GM12872 (cell line): ENCODE results near the gene MIP.

Source experiments
- TF ChIP-seq, protein P1 (sequence below): IDR thresholded peaks from 3 replicates; pipeline ENCODE4 v1.5.1; 2011; ENCODE audit warnings: low read depth, mild to moderate bottlenecking, low read length, moderate library complexity; ENCODE audit not compliant: insufficient read depth

The MIP gene

DNA sequence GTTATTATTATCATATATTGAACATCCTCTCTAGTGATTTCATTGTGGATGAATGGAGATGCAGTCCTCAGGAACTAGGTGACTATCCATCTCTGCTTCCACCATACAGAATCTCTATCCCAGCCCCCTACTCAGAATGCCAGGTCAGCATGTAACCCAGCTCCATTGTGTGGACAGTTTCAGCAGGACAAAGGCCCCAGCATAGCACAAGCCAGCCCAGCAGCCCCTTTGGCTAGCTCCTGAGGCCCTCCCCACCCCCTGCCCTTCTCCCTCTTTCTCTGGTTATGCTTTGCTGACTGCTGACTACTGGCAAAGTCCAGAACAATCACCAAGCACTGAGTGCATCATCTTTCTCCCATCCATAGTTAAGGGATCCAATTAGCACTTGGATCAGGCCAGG is 8.1 kb upstream of the MIP start:
- TF ChIP-seq, protein P1, sequence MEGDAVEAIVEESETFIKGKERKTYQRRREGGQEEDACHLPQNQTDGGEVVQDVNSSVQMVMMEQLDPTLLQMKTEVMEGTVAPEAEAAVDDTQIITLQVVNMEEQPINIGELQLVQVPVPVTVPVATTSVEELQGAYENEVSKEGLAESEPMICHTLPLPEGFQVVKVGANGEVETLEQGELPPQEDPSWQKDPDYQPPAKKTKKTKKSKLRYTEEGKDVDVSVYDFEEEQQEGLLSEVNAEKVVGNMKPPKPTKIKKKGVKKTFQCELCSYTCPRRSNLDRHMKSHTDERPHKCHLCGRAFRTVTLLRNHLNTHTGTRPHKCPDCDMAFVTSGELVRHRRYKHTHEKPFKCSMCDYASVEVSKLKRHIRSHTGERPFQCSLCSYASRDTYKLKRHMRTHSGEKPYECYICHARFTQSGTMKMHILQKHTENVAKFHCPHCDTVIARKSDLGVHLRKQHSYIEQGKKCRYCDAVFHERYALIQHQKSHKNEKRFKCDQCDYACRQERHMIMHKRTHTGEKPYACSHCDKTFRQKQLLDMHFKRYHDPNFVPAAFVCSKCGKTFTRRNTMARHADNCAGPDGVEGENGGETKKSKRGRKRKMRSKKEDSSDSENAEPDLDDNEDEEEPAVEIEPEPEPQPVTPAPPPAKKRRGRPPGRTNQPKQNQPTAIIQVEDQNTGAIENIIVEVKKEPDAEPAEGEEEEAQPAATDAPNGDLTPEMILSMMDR: no peak

DNA sequence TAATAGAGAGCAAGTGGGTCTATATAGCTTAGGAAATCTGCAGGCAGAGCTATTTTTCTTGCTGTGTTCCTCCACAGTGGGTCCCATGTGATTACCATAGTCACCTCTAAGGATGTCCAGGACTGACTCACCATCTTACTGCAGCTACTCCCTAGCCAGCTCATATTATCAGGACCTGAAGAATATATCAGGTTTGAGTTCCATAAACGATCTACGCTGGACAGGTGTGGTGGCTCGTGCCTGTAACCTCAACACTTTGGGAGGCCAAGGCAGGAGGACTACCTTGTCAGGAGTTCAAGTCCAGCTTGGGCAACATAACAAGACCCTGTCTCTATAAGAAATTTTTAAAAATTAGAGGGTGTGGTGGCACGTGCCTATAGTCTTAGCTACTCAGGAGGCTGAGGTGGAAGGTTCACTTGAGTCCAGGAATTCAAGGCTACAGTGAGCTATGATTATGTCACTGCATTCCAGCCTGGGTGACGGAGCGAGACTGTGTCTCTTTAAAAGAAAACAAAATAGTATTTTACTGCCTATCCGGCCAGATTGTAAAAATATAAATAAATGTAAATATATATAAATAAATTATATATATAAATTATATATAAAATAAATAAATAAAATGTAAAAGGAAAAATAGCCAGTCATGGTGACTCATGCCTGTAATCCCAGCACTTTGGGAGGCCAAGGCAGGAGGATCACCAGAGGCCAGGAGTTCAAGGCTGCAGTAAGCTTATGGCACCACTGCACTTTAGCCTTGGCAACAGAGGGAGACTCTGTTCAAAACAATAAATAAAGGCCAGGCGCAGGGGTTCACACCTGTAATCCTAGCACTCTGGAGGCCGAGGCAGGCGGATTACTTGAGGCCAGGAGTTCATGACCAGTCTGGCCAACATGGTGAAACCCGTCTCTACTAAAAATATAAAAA is 7.0 kb upstream of the MIP start:
- TF ChIP-seq, protein P1: no peak

DNA sequence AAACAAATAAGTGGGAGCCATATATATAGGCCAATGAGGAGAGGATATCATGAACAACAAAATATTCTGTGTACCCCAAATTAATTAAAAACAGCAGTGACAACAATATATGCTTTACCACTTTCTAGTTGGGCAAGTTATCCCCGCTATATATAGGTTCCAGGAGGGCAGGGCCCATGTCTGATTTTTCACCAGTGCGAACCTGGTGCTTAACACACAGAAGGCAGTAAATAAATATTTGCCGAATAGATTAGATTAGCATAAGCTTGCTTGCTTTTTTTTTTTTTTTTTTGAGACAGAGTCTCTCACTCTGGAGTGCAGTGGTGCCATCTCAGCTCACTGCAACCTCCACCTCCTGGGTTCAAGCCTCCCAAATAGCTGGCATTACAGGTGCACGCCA is 3.4 kb upstream of the MIP start:
- TF ChIP-seq, protein P1: no peak

DNA sequence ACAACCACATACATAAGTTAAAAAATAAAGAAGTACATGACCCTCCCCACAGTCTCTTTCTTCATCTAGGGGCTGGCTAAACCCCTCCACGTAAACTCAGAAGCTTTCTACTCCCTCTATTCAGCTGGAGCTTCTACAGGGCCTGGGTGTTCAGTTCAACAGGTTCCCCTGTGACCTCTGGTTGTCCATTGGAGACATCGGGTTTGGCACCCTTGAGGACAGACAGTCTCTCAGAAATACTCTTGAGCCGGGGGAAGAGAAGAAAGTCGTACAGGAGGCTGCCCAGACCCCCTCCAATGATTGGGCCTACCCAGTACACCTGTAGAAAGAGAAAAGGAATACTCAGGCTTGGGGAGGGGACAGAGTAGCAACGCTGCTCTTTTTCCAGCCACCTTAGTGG is 3.3 kb downstream of the MIP start:
- TF ChIP-seq, protein P1: no peak

DNA sequence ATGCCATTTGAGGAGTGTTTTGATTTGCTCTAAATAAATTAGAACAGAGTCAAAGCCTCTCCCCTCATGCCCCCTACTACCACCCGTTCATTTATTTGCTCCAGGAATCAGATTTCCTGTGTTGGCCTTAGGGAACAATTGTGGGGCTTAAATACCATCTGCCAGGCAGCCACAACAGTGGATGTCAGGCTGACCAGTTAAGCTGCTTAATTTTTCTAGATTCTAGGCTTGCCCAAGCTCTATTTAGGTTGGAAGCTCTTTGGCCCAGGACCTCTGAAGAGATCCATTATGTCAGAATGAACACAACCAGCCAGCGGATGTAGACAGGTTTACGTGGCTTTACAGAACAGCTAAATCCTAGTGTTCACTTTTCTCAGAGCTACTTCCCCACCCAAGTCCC is 4.2 kb downstream of the MIP start:
- TF ChIP-seq, protein P1: no peak

DNA sequence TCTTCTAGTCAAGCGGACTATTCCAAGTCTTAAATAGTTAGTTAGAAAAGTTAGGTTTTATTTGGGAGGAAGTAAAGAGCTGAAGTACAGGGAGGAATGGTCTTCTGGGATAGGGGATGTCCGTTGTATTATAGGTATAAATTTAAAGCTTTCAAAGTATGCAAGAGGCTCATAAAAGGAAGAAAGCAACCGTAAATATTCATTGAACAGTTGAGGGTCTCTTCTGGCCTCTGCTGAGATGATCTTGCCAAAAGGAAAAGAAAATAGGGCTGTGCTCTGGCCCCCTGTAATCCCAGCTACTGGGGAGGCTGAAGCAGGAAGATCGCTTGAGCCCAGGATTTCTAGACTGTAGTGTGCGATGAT is 4.9 kb downstream of the MIP start:
- TF ChIP-seq, protein P1: no peak

DNA sequence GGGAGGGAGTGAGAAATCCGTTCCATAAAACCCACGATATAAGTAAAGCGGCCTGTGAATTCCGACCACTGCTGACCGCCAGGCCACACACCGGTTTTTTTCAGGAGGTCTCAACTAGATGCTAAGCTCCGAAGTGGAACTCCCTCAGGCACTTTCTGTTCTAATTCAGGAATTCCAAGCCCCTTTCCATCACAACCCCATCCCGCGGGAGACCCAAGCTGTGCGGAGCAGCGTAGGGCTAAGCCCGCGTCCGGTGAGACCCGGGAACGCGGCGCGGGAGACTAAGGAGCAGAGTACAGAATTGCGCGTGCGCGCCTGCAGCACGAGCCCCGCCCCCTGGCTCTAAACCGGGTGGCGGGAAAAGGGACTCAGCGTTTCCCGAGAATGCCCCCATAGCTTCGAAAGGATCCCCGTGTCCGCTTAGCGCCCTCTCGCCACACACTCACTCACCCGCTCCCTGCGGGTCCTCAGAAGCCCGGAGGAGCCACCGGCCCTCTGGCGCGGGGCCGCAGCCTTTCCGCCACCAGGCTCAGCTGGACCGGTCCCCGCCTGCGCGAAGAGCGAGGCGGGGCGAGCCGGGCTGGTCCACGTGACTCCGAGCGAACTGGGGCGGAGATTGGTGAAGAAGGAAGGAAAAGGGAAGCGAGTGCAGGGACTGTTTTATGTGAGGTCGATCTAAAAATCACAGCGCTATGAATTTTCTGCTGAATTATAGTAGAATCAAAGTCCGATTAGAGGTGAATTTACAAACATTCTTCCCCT is 5.4 kb downstream of the MIP start, which contains the start of gene TIMELESS:
TSS of gene TIMELESS (minus strand) at position 567 of the 762 bp plus-strand sequence. CDS start 15,256 bp downstream, outside the sequence.
- TF ChIP-seq, protein P1: no peak
